ENCODE results near the gene CCDC33.

The CCDC33 gene

DNA sequence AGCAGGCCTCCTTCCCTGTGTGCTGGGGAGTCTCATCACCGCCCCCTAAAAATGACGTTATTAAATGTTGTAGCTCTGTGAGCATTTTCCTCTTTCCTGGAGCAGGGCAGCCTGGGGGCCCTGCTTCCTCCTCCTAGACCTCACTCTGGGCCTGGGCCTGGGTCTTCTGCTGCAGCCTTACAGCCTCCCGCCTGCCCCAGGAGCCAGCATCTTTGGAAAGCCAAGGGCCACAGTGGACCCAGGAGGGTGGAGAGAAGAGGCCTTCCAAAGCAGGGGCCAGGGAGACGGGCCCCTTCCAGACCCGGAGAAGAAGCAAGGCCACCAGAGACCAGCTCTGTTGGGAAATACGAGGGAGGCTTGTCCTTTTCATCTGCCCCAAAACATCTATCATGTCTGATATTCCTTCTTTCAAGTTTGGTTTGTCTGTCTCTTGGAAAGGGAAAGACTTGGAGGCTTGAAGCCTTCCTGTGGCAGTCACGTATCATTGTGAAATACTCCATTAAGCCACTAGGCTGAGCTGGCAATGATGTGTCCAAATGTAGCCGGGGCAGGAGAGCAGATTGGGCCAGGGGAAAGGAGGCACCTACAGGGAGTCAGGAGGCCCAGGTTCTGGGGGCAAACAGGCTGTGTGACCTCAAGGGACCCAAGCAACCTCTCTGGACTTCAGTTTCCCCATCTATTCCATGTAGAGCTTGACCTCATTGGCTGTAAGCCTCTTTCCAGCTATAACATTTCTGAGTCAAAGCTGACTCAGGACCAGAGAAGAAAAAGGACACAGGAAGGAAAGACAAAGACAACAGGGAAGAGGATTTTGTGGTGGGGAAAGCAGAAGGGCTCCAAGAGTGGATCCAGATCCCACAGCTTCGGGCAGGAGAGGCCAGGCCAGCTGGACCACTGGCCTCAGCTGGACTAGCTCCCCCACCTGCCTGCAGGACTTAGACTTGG, 100.2 kb downstream of the CCDC33 start:
- H3K4me2 ChIP-seq (ENCODE audit: low read length) = no peak overlapping the region
- TF ChIP-seq EZH2phosphoT487 (IDR thresholded peaks at IDR 0.05; ENCODE audit: borderline replicate concordance, low read length) = no peak
- TF ChIP-seq, protein P1, sequence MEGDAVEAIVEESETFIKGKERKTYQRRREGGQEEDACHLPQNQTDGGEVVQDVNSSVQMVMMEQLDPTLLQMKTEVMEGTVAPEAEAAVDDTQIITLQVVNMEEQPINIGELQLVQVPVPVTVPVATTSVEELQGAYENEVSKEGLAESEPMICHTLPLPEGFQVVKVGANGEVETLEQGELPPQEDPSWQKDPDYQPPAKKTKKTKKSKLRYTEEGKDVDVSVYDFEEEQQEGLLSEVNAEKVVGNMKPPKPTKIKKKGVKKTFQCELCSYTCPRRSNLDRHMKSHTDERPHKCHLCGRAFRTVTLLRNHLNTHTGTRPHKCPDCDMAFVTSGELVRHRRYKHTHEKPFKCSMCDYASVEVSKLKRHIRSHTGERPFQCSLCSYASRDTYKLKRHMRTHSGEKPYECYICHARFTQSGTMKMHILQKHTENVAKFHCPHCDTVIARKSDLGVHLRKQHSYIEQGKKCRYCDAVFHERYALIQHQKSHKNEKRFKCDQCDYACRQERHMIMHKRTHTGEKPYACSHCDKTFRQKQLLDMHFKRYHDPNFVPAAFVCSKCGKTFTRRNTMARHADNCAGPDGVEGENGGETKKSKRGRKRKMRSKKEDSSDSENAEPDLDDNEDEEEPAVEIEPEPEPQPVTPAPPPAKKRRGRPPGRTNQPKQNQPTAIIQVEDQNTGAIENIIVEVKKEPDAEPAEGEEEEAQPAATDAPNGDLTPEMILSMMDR (IDR thresholded peaks at IDR 0.05; ENCODE audit: low read depth, low read length, poor library complexity, severe bottlenecking) = no peak
- no peak overlapping the region for H3K27ac ChIP-seq (ENCODE audit: low read depth, low read length)
- no peak overlapping the region for H3K4me3 ChIP-seq (ENCODE audit: low read length)
- no peaks in the 10 kb centered on the region; the same call in 1 of the 2 replicates for H3K27me3 ChIP-seq (ENCODE audit: control insufficient read depth, low read length)
- no peaks in the 10 kb centered on the region for H3K4me1 ChIP-seq (ENCODE audit: control insufficient read depth, low read length)
- H3K79me2 ChIP-seq (ENCODE audit: control insufficient read depth, low read length) = no peaks in the 10 kb centered on the region
- H4K20me1 ChIP-seq (ENCODE audit: control insufficient read depth, insufficient read depth, low read depth, low read length) = no peaks in the 10 kb centered on the region
- H3K9me3 ChIP-seq (ENCODE audit: control insufficient read depth, insufficient read depth, low read length) = no peaks in the 10 kb centered on the region
- no peaks in the 10 kb centered on the region for H3K9me2 ChIP-seq (replicated peaks; ENCODE audit: control insufficient read depth, low read length)
- H3F3A ChIP-seq (ENCODE audit: control insufficient read depth, insufficient read depth) = no peaks in the 10 kb centered on the region
- H3K36me3 ChIP-seq (ENCODE audit: control insufficient read depth, low read length) = no peaks in the 10 kb centered on the region

DNA sequence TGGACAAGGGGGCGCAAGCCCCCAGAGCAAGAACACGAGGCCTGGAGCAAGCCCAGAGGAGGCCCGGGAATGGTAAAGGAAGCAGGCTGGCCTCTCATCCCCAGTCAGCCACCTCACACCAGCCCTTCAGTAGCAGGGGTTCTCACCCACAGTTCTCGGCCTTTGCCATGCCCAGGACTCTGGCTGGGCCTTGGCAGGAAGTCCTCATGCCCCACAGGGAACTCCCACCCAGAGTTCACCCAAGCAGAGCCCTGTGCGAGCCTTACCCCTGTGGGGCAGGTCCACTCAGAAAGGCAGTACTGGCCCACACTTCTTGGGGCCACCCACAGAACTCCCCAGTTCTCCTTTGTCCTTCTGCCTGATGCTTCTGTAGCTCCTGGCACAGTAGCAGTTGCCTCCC, 101.0 kb downstream of the CCDC33 start:
- H3K4me1 ChIP-seq (ENCODE audit: control insufficient read depth, low read length) = no peaks in the 10 kb centered on the region
- H3K9me2 ChIP-seq (replicated peaks; ENCODE audit: control insufficient read depth, low read length) = no peaks in the 10 kb centered on the region
- H4K20me1 ChIP-seq (ENCODE audit: control insufficient read depth, insufficient read depth, low read depth, low read length) = no peaks in the 10 kb centered on the region
- no peak overlapping the region for H3K4me3 ChIP-seq (ENCODE audit: low read length)
- no peaks in the 10 kb centered on the region for H3K79me2 ChIP-seq (ENCODE audit: control insufficient read depth, low read length)
- H3K27me3 ChIP-seq (ENCODE audit: control insufficient read depth, low read length) = no peaks in the 10 kb centered on the region; the same call in 1 of the 2 replicates
- H3K9me3 ChIP-seq (ENCODE audit: control insufficient read depth, insufficient read depth, low read length) = no peaks in the 10 kb centered on the region
- TF ChIP-seq EZH2phosphoT487 (IDR thresholded peaks at IDR 0.05; ENCODE audit: borderline replicate concordance, low read length) = no peak
- no peaks in the 10 kb centered on the region for H3F3A ChIP-seq (ENCODE audit: control insufficient read depth, insufficient read depth)
- no peaks in the 10 kb centered on the region for H3K36me3 ChIP-seq (ENCODE audit: control insufficient read depth, low read length)
- no peak overlapping the region for H3K27ac ChIP-seq (ENCODE audit: low read depth, low read length)
- no peak overlapping the region for H3K4me2 ChIP-seq (ENCODE audit: low read length)

DNA sequence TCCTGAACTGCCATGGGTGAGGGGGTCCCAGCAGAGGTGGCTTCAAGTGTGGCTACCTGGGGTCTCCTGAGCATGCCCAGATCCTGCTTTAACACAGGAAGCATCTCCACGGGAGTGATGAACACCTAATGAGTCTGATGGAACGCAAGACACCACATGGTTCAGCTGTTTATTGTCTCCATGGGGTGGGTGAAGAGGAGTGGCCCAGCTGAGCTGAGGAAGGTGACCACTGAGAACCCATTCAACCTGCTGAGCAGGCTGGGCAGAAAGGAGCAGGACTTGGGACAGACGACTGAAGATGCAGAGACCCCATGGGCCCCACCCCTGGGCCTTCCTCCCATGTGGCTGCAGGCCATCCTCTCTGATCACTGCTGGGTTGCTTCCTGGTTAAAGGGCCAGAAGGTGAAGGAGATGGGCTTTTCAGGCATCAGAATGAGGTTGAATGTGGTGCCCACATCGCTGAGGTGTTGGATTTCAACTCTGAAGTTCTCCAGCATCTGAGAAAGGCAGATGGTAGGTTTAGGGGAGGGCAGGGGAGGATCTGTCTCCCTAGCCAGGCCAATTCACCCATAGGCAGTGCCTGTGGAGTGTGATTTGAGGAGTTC, 101.6 kb downstream of the CCDC33 start:
- no peaks in the 10 kb centered on the region for H3K79me2 ChIP-seq (ENCODE audit: control insufficient read depth, low read length)
- H3K9me3 ChIP-seq (ENCODE audit: control insufficient read depth, insufficient read depth, low read length) = no peaks in the 10 kb centered on the region
- H3K4me2 ChIP-seq (ENCODE audit: low read length) = no peak overlapping the region
- H3K36me3 ChIP-seq (ENCODE audit: control insufficient read depth, low read length) = no peaks in the 10 kb centered on the region
- no peaks in the 10 kb centered on the region; the same call in 1 of the 2 replicates for H3K27me3 ChIP-seq (ENCODE audit: control insufficient read depth, low read length)
- H4K20me1 ChIP-seq (ENCODE audit: control insufficient read depth, insufficient read depth, low read depth, low read length) = no peaks in the 10 kb centered on the region
- H3K27ac ChIP-seq (ENCODE audit: low read depth, low read length) = no peak overlapping the region
- H3K4me1 ChIP-seq (ENCODE audit: control insufficient read depth, low read length) = no peaks in the 10 kb centered on the region
- TF ChIP-seq, protein P1 (IDR thresholded peaks at IDR 0.05; ENCODE audit: low read depth, low read length, poor library complexity, severe bottlenecking) = no peak
- no peak for TF ChIP-seq EZH2phosphoT487 (IDR thresholded peaks at IDR 0.05; ENCODE audit: borderline replicate concordance, low read length)
- no peaks in the 10 kb centered on the region for H3F3A ChIP-seq (ENCODE audit: control insufficient read depth, insufficient read depth)
- no peak overlapping the region for H3K4me3 ChIP-seq (ENCODE audit: low read length)
- H3K9me2 ChIP-seq (replicated peaks; ENCODE audit: control insufficient read depth, low read length) = no peaks in the 10 kb centered on the region

DNA sequence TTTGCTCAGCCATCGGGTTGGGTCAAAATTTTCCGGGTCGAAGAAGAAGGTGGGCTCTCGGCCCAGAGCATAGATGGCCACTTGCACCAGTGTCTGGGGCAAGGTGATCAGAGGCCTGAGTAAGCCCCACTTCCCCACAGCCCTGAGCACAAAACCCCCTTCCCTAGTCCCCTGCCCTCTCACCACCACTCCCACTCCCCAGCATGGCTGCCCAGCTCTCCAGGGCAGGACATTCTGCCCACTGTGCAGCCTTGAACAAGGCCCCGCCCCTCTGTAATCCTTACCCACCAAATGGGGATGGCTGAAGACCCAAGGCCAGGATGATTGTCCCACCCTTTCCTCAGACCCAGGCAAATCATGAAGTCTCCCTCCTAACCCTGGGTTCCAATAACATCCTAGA, 102.5 kb downstream of the CCDC33 start:
- Histone ChIP-seq H3K4me1 (ENCODE audit: control insufficient read depth, low read length) (no peaks in the 10 kb centered on the region), H3K4me2 (ENCODE audit: low read length) (no peak overlapping the region), H3K27me3 (ENCODE audit: control insufficient read depth, low read length) (no peaks in the 10 kb centered on the region; the same call in 1 of the 2 replicates), H3K27ac (ENCODE audit: low read depth, low read length) (no peak overlapping the region), H4K20me1 (ENCODE audit: control insufficient read depth, insufficient read depth, low read depth, low read length) (no peaks in the 10 kb centered on the region), H3K79me2 (ENCODE audit: control insufficient read depth, low read length) (no peaks in the 10 kb centered on the region), H3K9me3 (ENCODE audit: control insufficient read depth, insufficient read depth, low read length) (no peaks in the 10 kb centered on the region), H3K4me3 (ENCODE audit: low read length) (no peak overlapping the region), H3F3A (ENCODE audit: control insufficient read depth, insufficient read depth) (no peaks in the 10 kb centered on the region), H3K36me3 (ENCODE audit: control insufficient read depth, low read length) (no peaks in the 10 kb centered on the region), H3K9me2 (replicated peaks; ENCODE audit: control insufficient read depth, low read length) (no peaks in the 10 kb centered on the region)
- TF ChIP-seq, protein P1 (IDR thresholded peaks at IDR 0.05; ENCODE audit: low read depth, low read length, poor library complexity, severe bottlenecking) = no peak
- no peak for TF ChIP-seq EZH2phosphoT487 (IDR thresholded peaks at IDR 0.05; ENCODE audit: borderline replicate concordance, low read length)

All from DOHH2 (cell line).